Hippocampal formation (tissue), 2 donors: ENCODE data around the gene ZKSCAN3.
A peak's percentile ranks its signal among the peaks of the same experiment; 100 is the strongest.
"Not testable (repeated sequence)": the region's sequence is repeated elsewhere in the genome, so short reads cannot be mapped to it uniquely, and the experiment has no call there.

Source experiments
- DNase-seq, 2 donors: peaks; one replicate each; lab custom pipeline; 2025; lab: John Stamatoyannopoulos, UW

ZKSCAN3 gene

GRCh38 chr6:28373925-28374324 is 24.2 kb downstream of the ZKSCAN3 start:
- no peak for DNase-seq

DNA sequence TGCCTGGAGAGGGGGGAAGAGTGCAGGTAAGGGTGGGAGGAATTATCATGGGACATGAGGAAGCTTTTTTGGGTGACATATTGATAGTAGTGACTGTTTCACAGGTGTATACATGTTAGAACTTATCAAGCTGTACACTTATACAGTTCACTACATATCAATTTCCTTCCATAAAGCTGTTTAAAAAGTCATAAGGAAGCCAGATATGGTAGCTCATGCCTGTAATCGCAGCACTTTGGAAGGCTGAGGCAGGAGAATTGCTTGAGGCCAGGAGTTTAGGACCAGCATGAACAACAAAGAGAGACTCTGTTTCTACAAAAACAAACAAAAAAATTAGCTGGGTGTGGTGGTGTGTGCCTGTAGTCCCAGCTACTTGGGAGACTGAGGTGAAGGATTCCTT is 28.1 kb downstream of the ZKSCAN3 start:
- no peak for DNase-seq

- no peak for DNase-seq
These were observed 28.9 kb downstream of the ZKSCAN3 start for GRCh38 chr6:28378644-28379043.

DNA sequence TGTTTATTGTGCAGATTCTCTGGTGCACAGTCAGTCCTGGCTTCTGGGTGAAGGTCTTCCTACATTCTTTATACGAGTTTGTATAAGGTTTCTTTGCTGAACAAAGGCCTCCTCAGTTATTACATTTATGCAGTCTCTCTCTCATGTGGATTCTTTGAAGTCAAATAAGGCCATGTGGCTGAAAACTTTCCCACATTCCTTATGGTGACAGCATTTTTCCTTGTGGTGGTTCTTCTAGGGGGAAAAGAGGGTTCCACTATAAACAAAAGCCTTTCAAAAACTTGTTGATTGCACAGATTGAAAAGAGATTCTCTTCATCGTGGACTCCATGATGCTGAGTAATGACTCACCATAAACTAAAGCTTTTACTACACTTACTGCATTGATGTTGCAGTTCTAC is 30.6 kb downstream of the ZKSCAN3 start:
- DNase-seq: no peak

- DNase-seq: peak; percentile 10 to 35
These were observed 33.7 kb downstream of the ZKSCAN3 start for GRCh38 chr6:28383235-28384142.

DNA sequence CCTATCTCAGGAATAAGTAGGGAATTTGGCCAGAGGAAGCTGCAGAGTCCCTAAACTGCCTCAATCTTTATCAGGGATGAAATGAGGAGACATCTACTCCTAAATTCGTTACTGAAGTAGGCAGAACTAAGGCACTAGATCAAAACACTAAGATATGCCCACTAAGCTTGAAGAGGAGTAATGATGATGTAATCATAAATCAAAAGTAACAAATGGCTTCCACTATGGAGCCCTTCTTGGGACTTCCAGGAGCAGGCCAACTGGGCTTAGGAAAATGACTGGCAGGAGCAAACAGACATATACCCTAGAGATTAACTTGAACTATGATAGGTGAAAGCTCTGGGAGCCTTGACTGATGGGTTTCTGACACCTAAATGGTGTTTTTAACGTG is 34.4 kb downstream of the ZKSCAN3 start:
- DNase-seq: no peak

DNA sequence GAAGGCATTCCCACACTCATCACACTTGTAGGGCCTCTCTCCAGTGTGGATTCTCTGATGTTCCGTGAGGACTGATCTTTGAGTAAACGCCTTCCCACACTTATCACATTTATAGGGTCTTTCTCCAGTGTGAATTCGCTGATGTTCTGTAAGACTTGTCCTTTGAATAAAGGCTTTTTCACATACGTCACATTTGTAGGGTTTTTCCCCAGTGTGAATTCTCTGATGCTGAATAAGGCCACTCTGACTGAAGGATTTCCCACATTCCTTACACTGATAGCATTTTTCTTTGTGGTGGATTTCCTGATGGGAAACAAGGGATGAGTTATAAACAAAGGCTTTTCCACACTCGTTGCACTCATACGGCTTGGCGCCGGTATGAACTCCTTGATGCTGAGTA is 40.9 kb downstream of the ZKSCAN3 start:
- no peak for DNase-seq

- no peak for DNase-seq
These were observed 44.3 kb downstream of the ZKSCAN3 start for GRCh38 chr6:28393912-28394662.

GRCh38 chr6:28395918-28396317 is 46.2 kb downstream of the ZKSCAN3 start:
- DNase-seq: no peak

- peak; percentile 84 to 85 for DNase-seq
These were observed 49.8 kb downstream of the ZKSCAN3 start, which contains the start of gene ZSCAN12 for GRCh38 chr6:28399350-28400121. ZSCAN12 (minus strand) TSS chr6:28399747; CDS start chr6:28398405, 1,342 bp downstream.

GRCh38 chr6:28400122-28400451 is 50.3 kb downstream of the ZKSCAN3 start:
- DNase-seq: no peak

DNA sequence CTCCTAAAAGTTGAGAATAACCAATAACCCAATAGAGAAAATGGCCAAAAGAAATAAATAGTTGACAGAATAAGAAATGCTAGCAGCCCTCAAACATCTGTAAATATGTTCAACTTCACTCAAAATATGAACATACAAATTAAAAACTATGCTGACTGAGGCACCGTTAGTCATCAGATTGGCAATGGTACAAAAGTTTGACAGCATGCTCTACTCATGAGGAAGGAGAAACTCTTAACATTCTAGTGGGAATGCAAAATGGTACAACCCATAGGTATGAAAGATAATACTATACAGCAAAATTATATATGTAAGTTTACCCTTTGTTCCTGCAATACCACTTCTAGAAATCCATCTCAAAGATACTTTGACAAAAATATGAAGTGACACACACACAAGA is 51.4 kb downstream of the ZKSCAN3 start:
- no peak for DNase-seq

- DNase-seq: no peak
These were observed 52.5 kb downstream of the ZKSCAN3 start for GRCh38 chr6:28402197-28402596.

- not testable (repeated sequence) for DNase-seq
These were observed 54.2 kb downstream of the ZKSCAN3 start for GRCh38 chr6:28403923-28404322.

DNA sequence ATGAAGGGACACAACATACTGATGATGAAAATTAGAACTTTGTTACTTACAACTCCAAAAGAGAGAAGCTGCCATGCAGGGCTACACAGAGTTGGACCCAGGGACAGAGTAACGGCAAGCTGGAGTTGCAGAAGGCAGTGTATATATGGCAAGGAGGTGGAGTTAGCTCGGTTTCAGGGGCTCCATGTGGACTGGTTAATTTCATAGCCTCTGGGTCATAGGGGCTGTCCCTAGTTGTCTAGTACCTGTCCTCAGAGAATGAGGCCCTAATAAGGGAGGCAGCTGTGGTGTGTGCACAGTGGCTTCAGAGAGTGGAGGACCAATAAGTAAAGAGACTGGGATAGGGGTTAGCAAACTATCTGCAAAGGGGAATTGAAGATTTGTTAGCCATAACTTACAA is 57.7 kb downstream of the ZKSCAN3 start:
- no peak for DNase-seq

GRCh38 chr6:28408076-28408802 is 58.5 kb downstream of the ZKSCAN3 start:
- DNase-seq: no peak

GRCh38 chr6:28410767-28411166 is 61.0 kb downstream of the ZKSCAN3 start:
- no peak for DNase-seq

DNA sequence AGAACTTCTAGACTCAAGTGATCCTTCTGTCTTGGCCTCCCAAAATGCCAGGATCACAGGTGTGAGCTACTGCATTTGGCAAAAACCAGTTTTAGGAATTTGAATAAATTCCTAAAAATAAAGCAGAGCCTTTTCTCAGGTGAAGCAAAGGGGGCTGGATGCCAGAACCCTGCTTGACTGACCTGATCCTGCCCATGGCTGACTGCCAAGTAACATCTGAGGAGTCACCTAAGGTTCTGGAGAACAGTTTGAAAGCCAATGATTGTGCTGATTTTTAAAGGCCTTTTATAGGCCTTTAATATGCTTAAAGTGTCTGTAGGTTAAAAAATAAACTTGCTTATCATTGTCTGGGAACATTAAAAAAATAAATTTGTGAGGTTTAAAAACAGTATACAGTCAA is 63.9 kb downstream of the ZKSCAN3 start:
- no peak for DNase-seq
